ENCODE data around the gene CAMK1G.

DNA sequence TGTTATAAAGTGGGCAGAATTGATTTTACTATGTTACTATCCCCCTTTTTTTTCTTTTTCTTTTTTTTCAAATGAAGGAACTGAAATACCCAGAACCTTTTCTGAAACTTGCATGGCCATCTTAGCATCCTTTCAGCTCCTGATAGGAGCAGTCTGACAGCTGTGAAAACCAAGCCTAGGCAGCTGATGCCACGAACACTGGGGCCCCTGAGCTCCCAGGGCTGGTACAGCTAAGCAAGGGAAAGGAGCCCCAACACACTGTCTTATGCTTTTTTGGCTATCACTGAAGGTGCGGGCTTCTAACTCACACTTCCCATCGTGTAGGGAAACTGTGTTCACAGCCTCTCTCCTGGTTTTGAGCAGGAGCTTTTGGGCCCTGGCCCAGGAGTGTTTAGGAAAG lies 23.0 kb upstream of the CAMK1G start:
- TF ChIP-seq, protein P1, sequence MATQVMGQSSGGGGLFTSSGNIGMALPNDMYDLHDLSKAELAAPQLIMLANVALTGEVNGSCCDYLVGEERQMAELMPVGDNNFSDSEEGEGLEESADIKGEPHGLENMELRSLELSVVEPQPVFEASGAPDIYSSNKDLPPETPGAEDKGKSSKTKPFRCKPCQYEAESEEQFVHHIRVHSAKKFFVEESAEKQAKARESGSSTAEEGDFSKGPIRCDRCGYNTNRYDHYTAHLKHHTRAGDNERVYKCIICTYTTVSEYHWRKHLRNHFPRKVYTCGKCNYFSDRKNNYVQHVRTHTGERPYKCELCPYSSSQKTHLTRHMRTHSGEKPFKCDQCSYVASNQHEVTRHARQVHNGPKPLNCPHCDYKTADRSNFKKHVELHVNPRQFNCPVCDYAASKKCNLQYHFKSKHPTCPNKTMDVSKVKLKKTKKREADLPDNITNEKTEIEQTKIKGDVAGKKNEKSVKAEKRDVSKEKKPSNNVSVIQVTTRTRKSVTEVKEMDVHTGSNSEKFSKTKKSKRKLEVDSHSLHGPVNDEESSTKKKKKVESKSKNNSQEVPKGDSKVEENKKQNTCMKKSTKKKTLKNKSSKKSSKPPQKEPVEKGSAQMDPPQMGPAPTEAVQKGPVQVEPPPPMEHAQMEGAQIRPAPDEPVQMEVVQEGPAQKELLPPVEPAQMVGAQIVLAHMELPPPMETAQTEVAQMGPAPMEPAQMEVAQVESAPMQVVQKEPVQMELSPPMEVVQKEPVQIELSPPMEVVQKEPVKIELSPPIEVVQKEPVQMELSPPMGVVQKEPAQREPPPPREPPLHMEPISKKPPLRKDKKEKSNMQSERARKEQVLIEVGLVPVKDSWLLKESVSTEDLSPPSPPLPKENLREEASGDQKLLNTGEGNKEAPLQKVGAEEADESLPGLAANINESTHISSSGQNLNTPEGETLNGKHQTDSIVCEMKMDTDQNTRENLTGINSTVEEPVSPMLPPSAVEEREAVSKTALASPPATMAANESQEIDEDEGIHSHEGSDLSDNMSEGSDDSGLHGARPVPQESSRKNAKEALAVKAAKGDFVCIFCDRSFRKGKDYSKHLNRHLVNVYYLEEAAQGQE (IDR thresholded peaks at IDR 0.05; ENCODE audit: insufficient read depth in 1 of 2, low read depth in 2 of 2, low read length in 2 of 2), result no peak
- TF ChIP-seq TAF1 (IDR thresholded peaks at IDR 0.05; ENCODE audit: borderline replicate concordance, insufficient read depth, low read length) (no peak), POLR2AphosphoS5 (IDR thresholded peaks at IDR 0.05; ENCODE audit: low read depth, low read length) (no peak), SIN3A (IDR thresholded peaks at IDR 0.05; ENCODE audit: borderline replicate concordance, insufficient read depth, low read length) (no peak)
